ENCODE measurements around the gene AK5. TPM values are rescaled to one million over a fixed set of nuclear protein-coding genes. Genes with fewer than 3 reads are reported as not detected.

Gene AK5
- total and polyA plus RNA-seq, 7 donors = 0.14 to 0.49 (median 0.30) TPM; not detected in 2

DNA sequence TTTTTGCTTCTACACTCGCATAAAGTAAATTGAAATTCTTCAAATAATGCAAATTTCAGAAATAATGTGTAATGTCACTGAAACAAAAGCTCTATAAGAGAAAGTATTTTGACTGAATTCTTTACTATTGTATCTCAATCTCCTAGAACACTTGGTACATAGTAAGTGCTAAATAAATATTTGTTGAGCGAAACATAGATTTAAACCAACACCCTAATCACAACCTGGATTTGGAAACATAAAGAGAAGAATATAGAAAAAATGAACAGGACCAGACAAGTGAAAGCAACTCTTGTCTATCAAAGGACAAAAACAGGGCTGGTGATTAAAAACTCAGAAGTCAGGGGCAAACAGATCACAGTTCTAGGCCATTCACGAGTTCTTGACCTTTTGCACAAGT lies 74.3 kb downstream of the AK5 start:
- H3K4me1 ChIP-seq = no peaks in the 10 kb centered on the region
- ATAC-seq (no peak), DNase-seq (no peak)
- 89 to 91% (median 90%) methylated on average over 3 of the region's 3 CpGs for WGBS, 3 donors
- H3K4me3 ChIP-seq = no peak overlapping the region
- intact Hi-C loops (cut with DNase I) = no loop called here
- H3K27me3 ChIP-seq (ENCODE audit: insufficient read depth in 3 of 3, low read length in 2 of 3) = no peaks in the 10 kb centered on the region
- H3K27ac ChIP-seq = no peak overlapping the region
- H3K36me3 ChIP-seq (ENCODE audit: insufficient read depth in 1 of 2, low read depth in 1 of 2) = no peaks in the 10 kb centered on the region
- H3K9me3 ChIP-seq = no peaks in the 10 kb centered on the region
- TF ChIP-seq CTCF (IDR thresholded peaks at IDR 0.05) = no peak

- ATAC-seq (no peak), DNase-seq (no peak)
- Histone ChIP-seq H3K4me3 (no peak overlapping the region), H3K27ac (no peak overlapping the region), H3K9me3 (no peaks in the 10 kb centered on the region), H3K36me3 (ENCODE audit: insufficient read depth in 1 of 2, low read depth in 1 of 2) (no peaks in the 10 kb centered on the region), H3K27me3 (ENCODE audit: insufficient read depth in 3 of 3, low read length in 2 of 3) (no peaks in the 10 kb centered on the region), H3K4me1 (no peaks in the 10 kb centered on the region)
- no peak for TF ChIP-seq CTCF (IDR thresholded peaks at IDR 0.05)
- intact Hi-C loops (cut with DNase I) = no loop called here
These were observed 78.4 kb downstream of the AK5 start for GRCh38 chr1:77360256-77360655.

- Histone ChIP-seq H3K36me3 (ENCODE audit: insufficient read depth in 1 of 2, low read depth in 1 of 2) (no peaks in the 10 kb centered on the region), H3K4me1 (no peaks in the 10 kb centered on the region), H3K9me3 (no peaks in the 10 kb centered on the region), H3K4me3 (no peak overlapping the region), H3K27ac (no peak overlapping the region), H3K27me3 (ENCODE audit: insufficient read depth in 3 of 3, low read length in 2 of 3) (no peaks in the 10 kb centered on the region)
- 91 to 94% (median 91%) methylated on average over 7 of the region's 7 CpGs for WGBS, 3 donors
- ATAC-seq (no peak), DNase-seq (no peak)
- TF ChIP-seq CTCF (IDR thresholded peaks at IDR 0.05) = no peak
- intact Hi-C loops (cut with DNase I) = no loop called here
These were observed 79.8 kb downstream of the AK5 start for GRCh38 chr1:77361621-77362020.

- Histone ChIP-seq H3K9me3 (no peaks in the 10 kb centered on the region), H3K27me3 (ENCODE audit: insufficient read depth in 3 of 3, low read length in 2 of 3) (peaks cover 0 to 3% (median 0%) of the 10 kb centered on the region in 3 donors), H3K27ac (no peak overlapping the region), H3K36me3 (ENCODE audit: insufficient read depth in 1 of 2, low read depth in 1 of 2) (no peaks in the 10 kb centered on the region), H3K4me1 (no peaks in the 10 kb centered on the region), H3K4me3 (no peak overlapping the region)
- WGBS, 3 donors = 16 to 26% (median 18%) methylated on average over 4 of the region's 4 CpGs
- intact Hi-C loops (cut with DNase I) = no loop called here
- ATAC-seq (no peak), DNase-seq (no peak)
- TF ChIP-seq CTCF (IDR thresholded peaks at IDR 0.05) = no peak
These were observed 88.3 kb downstream of the AK5 start for GRCh38 chr1:77370161-77370560.

GRCh38 chr1:77370583-77371306 lies 88.9 kb downstream of the AK5 start:
- Histone ChIP-seq H3K4me3 (no peak overlapping the region), H3K27ac (no peak overlapping the region), H3K36me3 (ENCODE audit: insufficient read depth in 1 of 2, low read depth in 1 of 2) (no peaks in the 10 kb centered on the region), H3K27me3 (ENCODE audit: insufficient read depth in 3 of 3, low read length in 2 of 3) (peaks cover 0 to 3% (median 0%) of the 10 kb centered on the region in 3 donors), H3K9me3 (no peaks in the 10 kb centered on the region), H3K4me1 (no peaks in the 10 kb centered on the region)
- no peak for TF ChIP-seq CTCF (IDR thresholded peaks at IDR 0.05)
- intact Hi-C loops (cut with DNase I) = no loop called here
- ATAC-seq (no peak), DNase-seq (no peak)
- WGBS, 3 donors = 59 to 73% (median 66%) methylated on average over 2 of the region's 2 CpGs
